T-cell (primary cell): ENCODE data around the gene EML6. TPM values are rescaled to one million over a fixed set of nuclear protein-coding genes. Genes with fewer than 3 reads are reported as not detected.

Experiments
- ATAC-seq, 4 experiments: fragments of 200-7000 bp in 3 of 4; fragments of 150-1000 bp in 1 of 4; cut with Tn5 transposase; replicated peaks in 1 of 4; 1 replicate in 3 of 4; 2 replicates in 1 of 4; pipeline ENCODE4 v1.10.0; 2021; ENCODE audit warnings: moderate library complexity in 3 of 4, mild to moderate bottlenecking in 2 of 4, moderate number of reproducible peaks in 1 of 4
- CTCF ChIA-PET, 2 donors: fragments of 300-600 bp; sonication (Branson Sonifier 250); formaldehyde crosslinking; loops; one replicate each; lab custom pipeline; 2022; ENCODE audit warnings: antibody characterized with exemption in 2 of 2; lab: Charles Lee
- POLR2A ChIA-PET, 2 donors: fragments of 300-600 bp; sonication (Branson Sonifier 250); formaldehyde crosslinking; loops; one replicate each; lab custom pipeline; 2022; ENCODE audit warnings: antibody characterized with exemption in 2 of 2; lab: Charles Lee
- DNase-seq, 35 experiments: peaks; one replicate each; pipeline versions ENCODE4 v3.0.0 to v3.0.0-alpha.2; 2013 to 2023
- H3K27ac ChIP-seq: one replicate; pipeline ENCODE4 v1.5.1; 2013; ENCODE audit warnings: low read length
- H3K27me3 ChIP-seq, 2 experiments: replicated peaks in 1 of 2; 1 replicate in 1 of 2; 2 replicates in 1 of 2; pipeline versions ENCODE4 v1.6.1 to v1.7.0; 2013; ENCODE audit warnings: low read length in 1 of 2, mixed read lengths in 1 of 2; ENCODE audit not compliant: control insufficient read depth in 2 of 2, insufficient read depth in 2 of 2; ENCODE audit errors: extremely low read depth in 1 of 2
- H3K36me3 ChIP-seq, 2 donors: 1 replicate in 1 of 2; 2 replicates in 1 of 2; pipeline versions ENCODE4 v1.6.1 to v1.7.0; 2013; ENCODE audit warnings: low read length in 1 of 2; ENCODE audit not compliant: control insufficient read depth in 2 of 2, insufficient read depth in 1 of 2; ENCODE audit errors: extremely low read depth in 1 of 2
- H3K4me1 ChIP-seq, 2 experiments: 1 replicate in 1 of 2; 2 replicates in 1 of 2; pipeline versions ENCODE4 v1.6.1 to v1.7.0; 2013; ENCODE audit warnings: low read length in 2 of 2, mixed read lengths in 1 of 2; ENCODE audit not compliant: insufficient read depth in 2 of 2, control insufficient read depth in 1 of 2; ENCODE audit errors: extremely low read depth in 1 of 2
- H3K4me3 ChIP-seq, 2 donors: 1 replicate in 1 of 2; 2 replicates in 1 of 2; pipeline versions ENCODE4 v1.5.1 to v1.7.0; 2013; ENCODE audit warnings: mild to moderate bottlenecking in 2 of 2, low read length in 1 of 2, moderate library complexity in 1 of 2; ENCODE audit not compliant: control insufficient read depth in 1 of 2; ENCODE audit errors: extremely low read depth in 1 of 2
- H3K9me3 ChIP-seq: 2 replicates; pipeline ENCODE4 v1.7.0; 2013
- H3K27ac Mint-ChIP-seq, 2 donors: one replicate each; pipeline ENCODE4 v1.8.0; 2020 to 2021; ENCODE audit warnings: mild to moderate bottlenecking in 2 of 2, mixed read lengths in 2 of 2
- H3K27me3 Mint-ChIP-seq, 2 donors: one replicate each; pipeline ENCODE4 v1.8.0; 2021 to 2022; ENCODE audit warnings: mixed read lengths in 2 of 2
- H3K36me3 Mint-ChIP-seq: one replicate; pipeline ENCODE4 v1.8.0; 2021; ENCODE audit warnings: mixed read lengths
- H3K4me1 Mint-ChIP-seq, 3 donors: one replicate each; pipeline ENCODE4 v1.8.0; 2020 to 2022; ENCODE audit warnings: mixed read lengths in 3 of 3, mild to moderate bottlenecking in 1 of 3
- H3K4me3 Mint-ChIP-seq, 3 donors: one replicate each; pipeline ENCODE4 v1.8.0; 2020 to 2022; ENCODE audit warnings: mild to moderate bottlenecking in 3 of 3, mixed read lengths in 3 of 3, moderate library complexity in 3 of 3
- H3K9me3 Mint-ChIP-seq, 3 donors: one replicate each; pipeline ENCODE4 v1.8.0; 2020 to 2022; ENCODE audit warnings: mixed read lengths in 3 of 3
- WGBS: methylation state at CpG from one replicate; pipeline ENCODE4 v1.1.5; 2013; ENCODE audit warnings: missing lambda C conversion rate; ENCODE audit not compliant: insufficient coverage; 5-methylcytosine and 5-hydroxymethylcytosine counted together
- total RNA-seq, 35 experiments: library from RNA in 6 of 35; stranded (reverse) in 6 of 35; fragments of 120-200 nt in 1 of 35; gene quantifications; one replicate each; pipeline versions ENCODE4 v1.2.1 to v1.2.4 and lab custom pipeline; 2013 to 2026

Gene EML6
- total RNA-seq, 5 donors from 2014 or later (not counting 1 experiment from before 2014, with no cell fraction given) = 1.3 to 2.6 (median 1.8) TPM

DNA sequence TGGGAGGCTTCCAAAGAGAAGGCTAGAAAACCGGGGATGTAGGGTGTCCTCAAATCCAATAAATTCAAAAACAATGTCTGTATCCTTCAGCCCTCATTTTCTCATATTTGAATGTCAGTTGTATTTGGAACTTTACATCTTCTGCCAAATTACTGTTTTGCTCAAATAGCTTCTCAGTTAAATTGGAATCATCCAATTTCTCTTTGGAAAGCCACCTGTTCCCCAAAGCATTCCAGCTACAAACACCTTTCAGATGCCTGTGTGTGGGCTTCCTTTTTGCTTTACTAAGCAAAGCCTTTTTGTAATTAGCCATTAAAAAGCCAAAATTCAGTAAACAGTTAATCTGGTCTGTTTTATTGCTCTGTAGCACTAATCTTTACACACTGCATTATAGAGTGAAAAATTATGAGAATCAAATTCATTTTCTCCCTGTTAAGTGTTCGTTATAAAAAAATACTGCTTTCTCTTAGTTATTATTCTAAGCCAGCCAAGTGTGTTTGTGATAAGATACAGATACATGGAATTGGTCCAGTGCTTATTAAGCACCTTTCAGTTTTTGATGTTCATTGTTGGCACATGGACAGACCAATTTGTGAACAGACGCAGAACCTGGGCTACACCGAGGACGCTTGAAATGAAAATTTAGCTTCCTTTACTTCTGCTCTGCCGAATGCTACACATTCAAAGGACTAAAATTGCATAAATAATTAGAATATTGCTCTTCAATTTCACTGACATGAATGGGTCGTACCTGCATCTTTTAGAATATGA is 175.2 kb downstream of the EML6 start:
- H3K4me3 Mint-ChIP-seq = peak overlapping the region; percentile 43 to 55 (median 50)
- Histone ChIP-seq H3K4me3 (no peak overlapping the region), H3K27me3 (no peaks in the 10 kb centered on the region), H3K36me3 (no peaks in the 10 kb centered on the region), H3K27ac (no peak overlapping the region), H3K9me3 (peaks cover 2% of the 10 kb centered on the region), H3K4me1 (peaks cover 15% of the 10 kb centered on the region in 2 experiments)
- ChIA-PET POLR2A (no interaction called here), CTCF (interaction anchor here (0.8 to 4.0 kb wide), 10 partner anchors 9 to 280 kb away, joined by 3 to 32 read pairs (median 4); no protein-coding TSS in a partner anchor)
- no CpG with 5 or more reads among the region's 7 CpGs for WGBS
- ATAC-seq (no peak), DNase-seq (no peak)
- no peaks in the 10 kb centered on the region for H3K27me3 Mint-ChIP-seq
- peak overlapping the region; percentile 53 to 87 for H3K27ac Mint-ChIP-seq
- H3K9me3 Mint-ChIP-seq = peaks cover 0 to 4% (median 0%) of the 10 kb centered on the region in 3 donors
- H3K4me1 Mint-ChIP-seq = peaks cover 20 to 24% (median 21%) of the 10 kb centered on the region in 3 donors
- H3K36me3 Mint-ChIP-seq = no peaks in the 10 kb centered on the region

DNA sequence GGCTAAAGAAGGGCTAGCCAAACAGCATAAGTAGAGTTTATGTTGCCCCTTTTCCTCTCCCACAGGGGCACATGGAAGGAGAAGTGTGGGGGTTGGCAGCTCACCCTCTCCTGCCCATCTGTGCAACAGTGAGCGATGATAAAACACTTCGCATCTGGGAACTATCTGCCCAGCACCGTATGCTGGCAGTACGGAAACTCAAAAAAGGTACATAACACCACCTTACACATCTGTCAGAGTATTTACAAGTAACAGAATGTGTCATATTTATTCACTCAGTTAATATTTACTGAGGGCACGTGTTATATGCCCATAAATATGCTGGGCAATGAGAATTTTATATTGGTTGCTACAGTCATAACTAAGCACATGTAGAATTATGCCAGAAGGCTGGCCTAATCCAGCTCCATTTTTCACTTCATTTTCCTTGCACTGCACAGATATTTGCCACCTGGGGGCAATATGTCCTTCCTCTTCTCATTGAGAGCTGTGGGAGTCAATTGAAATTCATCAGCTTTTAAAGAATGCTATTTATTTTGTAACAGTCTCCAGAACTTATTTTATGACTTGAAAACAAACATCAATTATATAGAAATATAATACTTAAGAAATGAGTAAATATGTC is 176.2 kb downstream of the EML6 start:
- Mint-ChIP-seq H3K4me3 (no peak overlapping the region), H3K36me3 (no peaks in the 10 kb centered on the region), H3K27ac (no peak overlapping the region), H3K27me3 (no peaks in the 10 kb centered on the region), H3K9me3 (peaks cover 0 to 4% (median 0%) of the 10 kb centered on the region in 3 donors), H3K4me1 (peaks cover 24 to 32% (median 29%) of the 10 kb centered on the region in 3 donors)
- peak in 1 of 4 experiments; percentile 37 for ATAC-seq
- POLR2A ChIA-PET = no interaction called here
- Histone ChIP-seq H3K36me3 (no peaks in the 10 kb centered on the region), H3K27me3 (no peaks in the 10 kb centered on the region), H3K27ac (no peak overlapping the region), H3K9me3 (peaks cover 2% of the 10 kb centered on the region), H3K4me3 (no peak overlapping the region), H3K4me1 (peaks cover 15 to 18% of the 10 kb centered on the region in 2 experiments)
- WGBS = 100% methylated on average over 2 of the region's 5 CpGs
- peak in 2 of 35 experiments; percentile 2 to 43 for DNase-seq
- CTCF ChIA-PET = interaction anchor here (0.6 to 4.0 kb wide), 25 partner anchors 10 to 323 kb away, joined by 3 to 32 read pairs (median 3); no protein-coding TSS in a partner anchor

DNA sequence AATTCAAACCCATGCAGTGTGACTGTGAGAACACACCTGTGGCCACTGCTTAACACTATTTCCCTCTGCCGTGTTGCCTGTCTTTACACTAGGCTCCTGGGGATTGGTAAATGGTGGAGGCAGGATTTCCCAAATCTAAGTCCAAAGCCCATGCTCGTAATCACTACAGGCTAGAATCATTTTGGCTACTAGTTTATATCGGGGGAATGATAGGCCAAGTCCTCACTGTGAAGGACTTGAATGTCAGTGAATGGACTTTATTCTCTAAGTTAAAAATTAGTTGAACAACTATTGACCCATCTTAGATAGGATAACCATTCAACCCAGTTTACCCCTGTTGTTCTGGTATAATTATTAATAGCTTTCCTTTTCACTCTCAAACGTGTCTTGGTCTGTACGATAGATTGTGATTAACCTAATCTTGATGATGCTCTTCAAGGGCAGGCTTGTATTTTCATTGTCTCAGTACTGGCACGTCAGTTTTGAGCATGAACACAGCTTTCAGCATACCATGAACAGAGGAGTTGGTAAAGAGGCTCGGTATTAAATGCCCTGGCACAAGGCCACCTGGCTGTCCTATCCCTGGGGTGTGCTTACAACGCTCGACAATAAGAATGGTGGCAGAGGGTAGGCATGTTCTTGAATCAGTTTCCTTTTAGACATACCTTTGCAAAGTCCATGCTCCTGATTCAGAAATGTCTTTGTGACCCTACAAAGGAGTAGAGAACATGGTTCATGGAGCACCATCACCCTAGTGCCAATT is 177.9 kb downstream of the EML6 start:
- H3K36me3 Mint-ChIP-seq = no peaks in the 10 kb centered on the region
- H3K4me1 ChIP-seq = peaks cover 15 to 18% of the 10 kb centered on the region in 2 experiments
- no peaks in the 10 kb centered on the region for H3K27me3 ChIP-seq
- H3K27ac ChIP-seq = no peak overlapping the region
- H3K9me3 Mint-ChIP-seq = no peaks in the 10 kb centered on the region
- DNase-seq (no peak), ATAC-seq (no peak)
- H3K4me3 Mint-ChIP-seq = no peak overlapping the region
- H3K9me3 ChIP-seq = no peaks in the 10 kb centered on the region
- WGBS = 79% methylated on average over 4 of the region's 9 CpGs
- ChIA-PET CTCF (interaction anchor here (0.5 to 4.0 kb wide), 6 partner anchors 265 to 641 kb away, joined by 3 to 31 read pairs (median 4); no protein-coding TSS in a partner anchor), POLR2A (no interaction called here)
- no peak overlapping the region for H3K4me3 ChIP-seq
- no peaks in the 10 kb centered on the region for H3K27me3 Mint-ChIP-seq
- no peaks in the 10 kb centered on the region for H3K36me3 ChIP-seq
- peaks cover 24 to 32% (median 29%) of the 10 kb centered on the region in 3 donors for H3K4me1 Mint-ChIP-seq
- no peak overlapping the region for H3K27ac Mint-ChIP-seq

DNA sequence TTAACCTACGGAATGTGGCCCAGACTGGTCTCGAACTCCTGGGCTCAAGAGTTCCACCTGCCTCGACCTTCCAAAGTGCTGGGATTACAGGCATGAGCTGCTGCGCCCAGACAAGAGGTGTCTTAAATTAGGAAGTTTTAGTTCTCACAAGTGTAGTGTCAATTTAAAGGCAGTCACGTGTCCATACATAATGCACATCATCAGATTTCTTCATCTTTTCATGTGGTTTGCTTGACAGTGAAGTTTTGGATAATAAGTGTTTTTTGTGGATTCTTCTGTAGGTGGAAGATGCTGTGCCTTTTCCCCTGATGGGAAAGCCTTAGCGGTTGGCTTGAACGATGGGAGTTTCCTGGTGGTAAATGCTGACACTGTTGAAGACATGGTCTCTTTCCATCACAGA is 179.3 kb downstream of the EML6 start:
- Mint-ChIP-seq H3K36me3 (no peaks in the 10 kb centered on the region), H3K27ac (peak overlapping the region in 1 of 2 donors; percentile 4), H3K9me3 (no peaks in the 10 kb centered on the region), H3K4me3 (no peak overlapping the region), H3K27me3 (no peaks in the 10 kb centered on the region), H3K4me1 (peaks cover 15 to 25% (median 23%) of the 10 kb centered on the region in 3 donors)
- ChIA-PET POLR2A (no interaction called here), CTCF (no interaction called here)
- H3K27me3 ChIP-seq = no peaks in the 10 kb centered on the region
- no peaks in the 10 kb centered on the region for H3K9me3 ChIP-seq
- H3K4me1 ChIP-seq = peaks cover 8 to 9% of the 10 kb centered on the region in 2 experiments
- WGBS = 76% methylated on average over 3 of the region's 7 CpGs
- ATAC-seq (no peak), DNase-seq (no peak)
- no peak overlapping the region for H3K4me3 ChIP-seq
- no peaks in the 10 kb centered on the region for H3K36me3 ChIP-seq
- no peak overlapping the region for H3K27ac ChIP-seq

GRCh38 chr2:54903736-54904554 is 180.5 kb downstream of the EML6 start:
- WGBS = 65% methylated on average over 5 of the region's 9 CpGs
- no peaks in the 10 kb centered on the region for H3K27me3 ChIP-seq
- no peak overlapping the region for H3K4me3 ChIP-seq
- H3K4me3 Mint-ChIP-seq = no peak overlapping the region
- ChIA-PET POLR2A (interaction anchor here in 1 of 2 donors (0.6 kb wide), 1 partner anchor 105 kb away, joined by 3 read pairs; no protein-coding TSS in a partner anchor), CTCF (no interaction called here)
- H3K36me3 ChIP-seq = no peaks in the 10 kb centered on the region
- H3K27ac ChIP-seq = no peak overlapping the region
- H3K27ac Mint-ChIP-seq = no peak overlapping the region
- peaks cover 5 to 14% (median 12%) of the 10 kb centered on the region in 3 donors for H3K4me1 Mint-ChIP-seq
- peak; percentile 52 to 100 (median 96) for ATAC-seq
- no peaks in the 10 kb centered on the region for H3K36me3 Mint-ChIP-seq
- peaks cover 0 to 3% of the 10 kb centered on the region in 2 experiments for H3K4me1 ChIP-seq
- H3K9me3 ChIP-seq = no peaks in the 10 kb centered on the region
- peak in 24 of 35 experiments; percentile 1 to 47 (median 20) for DNase-seq
- H3K9me3 Mint-ChIP-seq = no peaks in the 10 kb centered on the region
- H3K27me3 Mint-ChIP-seq = no peaks in the 10 kb centered on the region
